OCI-LY7 (cell line): ENCODE data around the gene BRICD5.

ENCODE experiments used
- CTCF ChIP-seq: fragments of 200-600 bp; sonication (generic); conservative IDR thresholded peaks from 2 replicates; pipeline ENCODE4 v1.5.1; 2014; ENCODE audit warnings: mild to moderate bottlenecking, antibody characterized with exemption, low read length, moderate library complexity, mixed read lengths
- EZH2phosphoT487 ChIP-seq: fragments of 200-600 bp; sonication (generic); IDR thresholded peaks from 2 replicates; pipeline ENCODE4 v1.6.1; 2018; ENCODE audit warnings: low read depth, borderline replicate concordance, mild to moderate bottlenecking, mixed run types, antibody characterized with exemption, low read length, moderate library complexity, mixed read lengths

- peak; percentile 70 for TF ChIP-seq CTCF
- TF ChIP-seq EZH2phosphoT487: no peak
These were observed 15.8 kb downstream of the BRICD5 start for GRCh38 chr16:2194852-2195321.
